Measurements from ENCODE around the gene SYK.

- TF ChIP-seq EZH2 (conservative IDR thresholded peaks at IDR 0.05; ENCODE audit: low read depth, low read length) = no peak
- no peak for TF ChIP-seq ZGPAT (CRISPR knock-in tag; IDR thresholded peaks at IDR 0.05)
- no peak for TF ChIP-seq CTCF (CRISPR knock-in tag; IDR thresholded peaks at IDR 0.05)
- TF ChIP-seq NFE2L1 (CRISPR knock-in tag; IDR thresholded peaks at IDR 0.05; ENCODE audit: borderline replicate concordance) = no peak
- no peak for TF ChIP-seq PAX8 (CRISPR knock-in tag; IDR thresholded peaks at IDR 0.05; ENCODE audit: borderline replicate concordance)
- no peak for TF ChIP-seq NR2C2 (CRISPR knock-in tag; IDR thresholded peaks at IDR 0.05; ENCODE audit: borderline replicate concordance)
Observed at GRCh38 chr9:90854637-90855175, 53.1 kb downstream of the SYK start.
